Loucy (cell line): ENCODE measurements around the gene OTUB2.

Source experiments
- H2AFZ ChIP-seq: fragments of 200-600 bp; sonication (generic); 2 replicates; pipeline ENCODE4 v1.6.0; 2016; ENCODE audit warnings: antibody characterized with exemption, mild to moderate bottlenecking, low read length, moderate library complexity
- H3F3A ChIP-seq: fragments of 200-600 bp; 2 replicates; pipeline ENCODE4 v1.6.0; 2016; ENCODE audit warnings: antibody characterized with exemption, low read depth, mild to moderate bottlenecking
- H3K27me3 ChIP-seq: fragments of 200-600 bp; sonication (generic); 2 replicates; pipeline ENCODE4 v1.6.1; 2014; ENCODE audit warnings: low read length, mild to moderate bottlenecking; ENCODE audit not compliant: insufficient read depth, poor library complexity, severe bottlenecking
- H3K36me3 ChIP-seq: fragments of 200-600 bp; sonication (generic); 2 replicates; pipeline ENCODE4 v1.6.1; 2016; ENCODE audit warnings: low read length; ENCODE audit not compliant: insufficient read depth
- H3K4me1 ChIP-seq: fragments of 200-600 bp; sonication (generic); 2 replicates; pipeline ENCODE4 v1.5.1; 2014; ENCODE audit warnings: low read length, mild to moderate bottlenecking; ENCODE audit not compliant: insufficient read depth, poor library complexity, severe bottlenecking
- H3K4me2 ChIP-seq: fragments of 200-600 bp; sonication (generic); 2 replicates; pipeline ENCODE4 v1.6.0; 2014; ENCODE audit warnings: antibody characterized with exemption, low read length, low read depth, mild to moderate bottlenecking; ENCODE audit not compliant: poor library complexity, severe bottlenecking
- H3K4me3 ChIP-seq: fragments of 200-600 bp; sonication (generic); 2 replicates; pipeline ENCODE4 v1.5.1; 2014; ENCODE audit warnings: low read length, mild to moderate bottlenecking, mixed read lengths; ENCODE audit not compliant: poor library complexity, severe bottlenecking
- H3K79me2 ChIP-seq: fragments of 200-600 bp; sonication (generic); 2 replicates; pipeline ENCODE4 v1.6.1; 2014; ENCODE audit warnings: low read length; ENCODE audit not compliant: insufficient read depth
- H3K9ac ChIP-seq: fragments of 200-600 bp; sonication (generic); 2 replicates; pipeline ENCODE4 v1.6.0; 2014; ENCODE audit warnings: mild to moderate bottlenecking, low read depth, low read length, moderate library complexity; ENCODE audit not compliant: poor library complexity, severe bottlenecking
- H3K9me2 ChIP-seq: fragments of 200-600 bp; sonication (generic); replicated peaks from 2 replicates; pipeline ENCODE4 v1.6.1; 2016; ENCODE audit warnings: low read depth, low read length, mixed read lengths
- H3K9me3 ChIP-seq: fragments of 200-600 bp; sonication (generic); 2 replicates; pipeline ENCODE4 v1.6.1; 2014; ENCODE audit warnings: mild to moderate bottlenecking, antibody characterized with exemption, low read length, low read depth; ENCODE audit not compliant: insufficient read depth
- H4K20me1 ChIP-seq: fragments of 200-600 bp; sonication (generic); 2 replicates; pipeline ENCODE4 v1.6.0; 2014; ENCODE audit warnings: antibody characterized with exemption, low read length, mild to moderate bottlenecking; ENCODE audit not compliant: insufficient read depth, poor library complexity, severe bottlenecking
- EZH2phosphoT487 ChIP-seq: fragments of 200-600 bp; IDR thresholded peaks from 2 replicates; pipeline ENCODE4 v1.6.1; 2018; ENCODE audit warnings: antibody characterized with exemption, mild to moderate bottlenecking, moderate library complexity, borderline replicate concordance
- TF ChIP-seq, protein P1 (sequence below): fragments of 200-600 bp; sonication (generic); conservative IDR thresholded peaks from 2 replicates; pipeline ENCODE4 v1.5.1; 2014; ENCODE audit warnings: mild to moderate bottlenecking, antibody characterized with exemption, low read length

The OTUB2 gene

DNA sequence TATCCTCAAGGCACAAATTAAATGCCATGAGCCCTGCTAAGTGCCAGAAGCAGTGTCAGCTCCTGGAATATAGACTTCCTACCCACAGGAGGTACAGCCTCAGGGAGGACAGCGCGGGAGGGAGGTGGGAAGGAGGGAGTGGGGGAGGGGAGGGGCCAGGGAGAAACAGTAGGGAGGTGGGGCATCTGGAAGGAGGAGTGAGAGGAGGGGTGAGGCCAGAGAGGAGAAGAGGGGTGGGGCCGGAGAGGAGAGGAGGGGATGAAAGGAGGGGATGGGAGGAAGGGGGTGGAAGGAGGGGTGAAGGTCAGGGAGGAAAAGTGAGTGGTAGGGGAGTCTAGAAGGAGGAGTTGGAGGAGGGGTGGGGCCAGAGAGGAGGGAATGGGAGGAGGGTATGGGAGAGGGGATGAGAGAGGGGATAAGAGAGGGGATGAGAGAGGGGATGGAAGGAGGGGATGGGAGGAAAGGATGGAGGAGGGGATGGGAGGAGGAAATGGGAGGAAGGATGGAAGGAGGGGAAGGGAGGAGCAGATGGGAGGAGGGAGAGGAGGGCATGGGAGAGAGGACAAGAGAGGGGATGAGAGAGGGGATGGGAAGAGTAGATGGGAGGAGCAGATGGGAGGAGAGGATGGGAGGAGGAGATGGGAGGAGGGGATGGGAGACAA, 38.2 kb upstream of the OTUB2 start:
- Histone ChIP-seq H3K9ac (no peak overlapping the region), H2AFZ (no peak overlapping the region), H3K9me2 (no peaks in the 10 kb centered on the region), H3K4me1 (no peaks in the 10 kb centered on the region), H3K79me2 (no peaks in the 10 kb centered on the region), H3K9me3 (no peaks in the 10 kb centered on the region), H4K20me1 (no peaks in the 10 kb centered on the region), H3K4me2 (no peak overlapping the region), H3K4me3 (no peak overlapping the region), H3K36me3 (no peaks in the 10 kb centered on the region), H3F3A (no peaks in the 10 kb centered on the region), H3K27me3 (peaks cover 74% of the 10 kb centered on the region)
- TF ChIP-seq, protein P1, sequence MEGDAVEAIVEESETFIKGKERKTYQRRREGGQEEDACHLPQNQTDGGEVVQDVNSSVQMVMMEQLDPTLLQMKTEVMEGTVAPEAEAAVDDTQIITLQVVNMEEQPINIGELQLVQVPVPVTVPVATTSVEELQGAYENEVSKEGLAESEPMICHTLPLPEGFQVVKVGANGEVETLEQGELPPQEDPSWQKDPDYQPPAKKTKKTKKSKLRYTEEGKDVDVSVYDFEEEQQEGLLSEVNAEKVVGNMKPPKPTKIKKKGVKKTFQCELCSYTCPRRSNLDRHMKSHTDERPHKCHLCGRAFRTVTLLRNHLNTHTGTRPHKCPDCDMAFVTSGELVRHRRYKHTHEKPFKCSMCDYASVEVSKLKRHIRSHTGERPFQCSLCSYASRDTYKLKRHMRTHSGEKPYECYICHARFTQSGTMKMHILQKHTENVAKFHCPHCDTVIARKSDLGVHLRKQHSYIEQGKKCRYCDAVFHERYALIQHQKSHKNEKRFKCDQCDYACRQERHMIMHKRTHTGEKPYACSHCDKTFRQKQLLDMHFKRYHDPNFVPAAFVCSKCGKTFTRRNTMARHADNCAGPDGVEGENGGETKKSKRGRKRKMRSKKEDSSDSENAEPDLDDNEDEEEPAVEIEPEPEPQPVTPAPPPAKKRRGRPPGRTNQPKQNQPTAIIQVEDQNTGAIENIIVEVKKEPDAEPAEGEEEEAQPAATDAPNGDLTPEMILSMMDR: no peak
- TF ChIP-seq EZH2phosphoT487: no peak

DNA sequence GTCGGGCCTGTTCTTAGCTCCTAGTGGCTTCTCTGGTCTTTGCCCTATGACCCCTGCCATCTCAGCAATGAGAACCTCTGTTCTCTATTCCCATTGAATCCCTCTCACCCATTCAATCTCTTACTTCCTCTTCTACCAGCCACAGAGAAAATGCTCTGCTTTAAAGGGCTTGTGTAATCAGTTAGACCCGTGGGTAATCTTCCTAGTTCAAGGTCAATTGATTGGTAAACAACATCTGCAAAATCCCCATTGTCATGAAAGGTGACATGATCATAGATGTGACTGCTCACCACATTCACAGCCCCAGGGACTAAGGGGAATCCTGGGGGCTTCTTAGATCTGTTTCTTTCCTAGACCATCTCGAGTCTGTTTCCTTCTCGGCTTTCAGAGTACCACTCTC, 36.2 kb upstream of the OTUB2 start:
- Histone ChIP-seq H3K36me3 (no peaks in the 10 kb centered on the region), H3K9me2 (no peaks in the 10 kb centered on the region), H3K79me2 (no peaks in the 10 kb centered on the region), H3K27me3 (peaks cover 61% of the 10 kb centered on the region), H3K4me1 (no peaks in the 10 kb centered on the region), H3F3A (no peaks in the 10 kb centered on the region), H3K9me3 (no peaks in the 10 kb centered on the region), H2AFZ (no peak overlapping the region), H3K4me2 (no peak overlapping the region), H3K9ac (no peak overlapping the region), H3K4me3 (no peak overlapping the region), H4K20me1 (no peaks in the 10 kb centered on the region)
- TF ChIP-seq, protein P1: no peak
- no peak for TF ChIP-seq EZH2phosphoT487

DNA sequence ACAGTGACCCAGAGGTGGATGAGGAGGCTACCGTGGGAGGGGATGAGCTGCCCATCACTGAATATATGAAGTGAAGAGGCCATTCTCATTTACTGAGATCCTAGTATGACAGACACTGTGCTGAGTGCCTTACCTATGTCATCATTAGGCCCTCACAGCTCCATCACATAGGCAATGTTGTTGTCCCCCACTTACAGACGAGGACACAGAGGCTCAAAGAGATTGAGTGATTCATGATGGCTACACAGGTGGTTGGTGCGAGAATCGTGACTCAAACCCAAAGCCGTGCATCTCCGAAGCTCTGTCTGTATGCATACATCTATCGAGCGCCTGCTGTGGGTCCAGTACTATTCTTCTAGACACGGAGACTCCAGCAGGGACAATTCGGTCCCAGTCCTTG, 34.9 kb upstream of the OTUB2 start:
- Histone ChIP-seq H3K27me3 (peaks cover 54% of the 10 kb centered on the region), H3K4me1 (no peaks in the 10 kb centered on the region), H3K9me2 (no peaks in the 10 kb centered on the region), H3K4me2 (no peak overlapping the region), H3K36me3 (no peaks in the 10 kb centered on the region), H3K4me3 (no peak overlapping the region), H3K9me3 (no peaks in the 10 kb centered on the region), H3K9ac (no peak overlapping the region), H3F3A (no peaks in the 10 kb centered on the region), H2AFZ (no peak overlapping the region), H3K79me2 (no peaks in the 10 kb centered on the region), H4K20me1 (no peaks in the 10 kb centered on the region)
- no peak for TF ChIP-seq EZH2phosphoT487
- TF ChIP-seq, protein P1: no peak
